K562 (cell line): ENCODE data around the gene RPS6KA2.

Source experiments
- CHD2 ChIP-seq: IDR thresholded peaks from 2 replicates; pipeline ENCODE4 v1.6.1; 2011; ENCODE audit warnings: low read depth, low read length
- ETV5 ChIP-seq: sonication (generic); formaldehyde crosslinking; IDR thresholded peaks from 2 replicates; pipeline ENCODE4 v1.4.0; 2020; ENCODE audit warnings: low read depth, mild to moderate bottlenecking, missing genetic modification reagents
- EZH2 ChIP-seq: IDR thresholded peaks from 2 replicates; pipeline ENCODE4 v1.6.1; 2012; ENCODE audit warnings: low read depth, mild to moderate bottlenecking, inconsistent platforms, low read length, borderline replicate concordance
- LARP7 ChIP-seq: fragments of 450-650 bp; IDR thresholded peaks from 2 replicates; pipeline ENCODE4 v1.6.1; 2016
- NFATC3 ChIP-seq: fragments of 450-650 bp; IDR thresholded peaks from 2 replicates; pipeline ENCODE4 v1.6.1; 2017; ENCODE audit warnings: mild to moderate bottlenecking
- NFIC ChIP-seq: fragments of 450-650 bp; IDR thresholded peaks from 2 replicates; pipeline ENCODE4 v1.6.1; 2017; ENCODE audit warnings: mild to moderate bottlenecking, inconsistent platforms
- USF1 ChIP-seq: sonication (generic); formaldehyde crosslinking; IDR thresholded peaks from 2 replicates; pipeline ENCODE4 v1.9.0; 2022; ENCODE audit warnings: mild to moderate bottlenecking, missing genetic modification reagents
- ZNF274 ChIP-seq: IDR thresholded peaks from 2 replicates; pipeline ENCODE4 v1.6.1; 2011; ENCODE audit warnings: low read depth, mild to moderate bottlenecking, low read length, moderate library complexity, borderline replicate concordance
- TF ChIP-seq, protein P1 (sequence below), 2 experiments: fragments of 450-650 bp in 1 of 2; sonication (generic) in 1 of 2; formaldehyde crosslinking in 1 of 2; IDR thresholded peaks in 1 of 2; conservative IDR thresholded peaks in 1 of 2; 2 replicates each; pipeline versions ENCODE4 v1.6.1 to v1.8.1; 2016 to 2023; ENCODE audit warnings: mild to moderate bottlenecking in 2 of 2, moderate library complexity in 2 of 2, inconsistent platforms in 1 of 2, missing genetic modification reagents in 1 of 2

- TF ChIP-seq NFIC (no peak), USF1 (no peak), EZH2 (no peak), NFATC3 (no peak), CHD2 (no peak), ETV5 (CRISPR knock-in tag) (no peak), LARP7 (no peak), ZNF274 (no peak)
- TF ChIP-seq, protein P1, sequence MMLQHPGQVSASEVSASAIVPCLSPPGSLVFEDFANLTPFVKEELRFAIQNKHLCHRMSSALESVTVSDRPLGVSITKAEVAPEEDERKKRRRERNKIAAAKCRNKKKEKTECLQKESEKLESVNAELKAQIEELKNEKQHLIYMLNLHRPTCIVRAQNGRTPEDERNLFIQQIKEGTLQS (IDR thresholded peaks at IDR 0.05), result no peak
- TF ChIP-seq, protein P1 (CRISPR knock-in tag; conservative IDR thresholded peaks at IDR 0.05), result no peak
Measured at GRCh38 chr6:166397849-166398248, 229.2 kb downstream of the RPS6KA2 start.
